Measurements from ENCODE around the gene RBPJ. TPM values are rescaled to one million over a fixed set of nuclear protein-coding genes. Genes with fewer than 3 reads are reported as not detected.

The RBPJ gene
- polyA plus RNA-seq, 1 donor from 2014 or later, result 89.8 TPM

DNA sequence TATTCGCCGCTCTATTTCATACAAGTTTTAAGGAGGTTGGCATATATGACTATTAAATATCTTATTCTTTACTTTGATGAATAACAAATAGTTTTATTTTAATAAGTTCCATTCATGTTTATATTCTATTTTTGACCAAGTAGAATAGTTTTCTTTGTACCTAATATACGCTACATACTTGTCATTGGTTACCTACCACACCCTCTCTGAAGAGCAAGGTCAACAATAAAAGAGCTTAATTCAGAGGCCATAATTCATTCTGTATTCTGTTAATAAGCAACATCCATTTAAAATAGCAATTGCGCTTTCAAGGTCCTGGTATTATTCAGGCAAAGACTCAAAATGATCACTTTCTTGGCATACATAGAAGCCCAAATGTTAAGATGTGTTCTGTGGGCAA, 24.3 kb upstream of the RBPJ start:
- Histone ChIP-seq H4K20me1 (ENCODE audit: insufficient read depth) (no peaks in the 10 kb centered on the region), H3K27me3 (ENCODE audit: insufficient read depth, low read depth, low read length) (no peaks in the 10 kb centered on the region), H3K36me3 (ENCODE audit: insufficient read depth, low read length) (no peaks in the 10 kb centered on the region), H3K4me3 (ENCODE audit: low read length) (no peak overlapping the region), H2AFZ (ENCODE audit: low read depth, low read length) (no peak overlapping the region), H3K4me2 (ENCODE audit: low read length) (no peak overlapping the region), H3K9me3 (ENCODE audit: low read length) (no peaks in the 10 kb centered on the region), H3F3A (ENCODE audit: insufficient read depth, low read length, poor library complexity, severe bottlenecking) (no peaks in the 10 kb centered on the region), H3K27ac (ENCODE audit: low read length) (no peak overlapping the region), H3K79me2 (replicated peaks; ENCODE audit: insufficient read depth, low read length) (no peaks in the 10 kb centered on the region), H3K9me2 (ENCODE audit: insufficient read depth, low read length) (no peaks in the 10 kb centered on the region), H3K9ac (ENCODE audit: low read length) (no peak overlapping the region)
- TF ChIP-seq EZH2 (IDR thresholded peaks at IDR 0.05; ENCODE audit: borderline replicate concordance, insufficient read depth, low read length, poor library complexity, severe bottlenecking), result no peak
- no peak for TF ChIP-seq POLR2AphosphoS5 (IDR thresholded peaks at IDR 0.05)
- no peak for TF ChIP-seq CTCF (IDR thresholded peaks at IDR 0.05; ENCODE audit: poor library complexity, severe bottlenecking)
- TF ChIP-seq RAD21 (conservative IDR thresholded peaks at IDR 0.05), result no peak
- no peak for TF ChIP-seq SMC3 (conservative IDR thresholded peaks at IDR 0.05; ENCODE audit: poor library complexity)
- no peak for TF ChIP-seq REST (IDR thresholded peaks at IDR 0.05; ENCODE audit: borderline replicate concordance)
- TF ChIP-seq MXI1 (conservative IDR thresholded peaks at IDR 0.05; ENCODE audit: poor library complexity, severe bottlenecking), result no peak
- TF ChIP-seq TAF1 (IDR thresholded peaks at IDR 0.05; ENCODE audit: low read depth), result no peak
- no peak for TF ChIP-seq EP300 (conservative IDR thresholded peaks at IDR 0.05; ENCODE audit: poor library complexity, severe bottlenecking)

DNA sequence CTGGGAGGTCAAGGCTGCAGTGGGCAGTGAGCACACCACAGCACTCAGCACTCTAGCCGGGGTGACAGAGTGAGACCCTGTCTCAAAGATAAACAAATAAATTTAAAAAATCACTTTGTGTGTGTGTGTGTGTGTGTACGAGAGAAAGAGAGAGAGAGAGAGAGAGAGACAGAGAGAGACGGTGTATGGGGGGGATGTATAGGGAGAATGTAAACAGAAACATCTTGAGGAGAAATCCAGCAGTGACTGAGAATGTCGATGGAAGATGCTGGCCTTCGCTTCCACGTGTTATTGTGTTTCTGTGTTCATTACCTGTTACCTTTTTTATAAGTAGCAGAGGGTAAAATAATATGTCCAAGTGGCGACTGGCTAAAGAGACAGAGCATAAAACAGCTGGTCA, 23.6 kb upstream of the RBPJ start:
- no peak overlapping the region for H2AFZ ChIP-seq (ENCODE audit: low read depth, low read length)
- H3K9me3 ChIP-seq (ENCODE audit: low read length), result no peaks in the 10 kb centered on the region
- H3K36me3 ChIP-seq (ENCODE audit: insufficient read depth, low read length), result no peaks in the 10 kb centered on the region
- no peak overlapping the region for H3K4me3 ChIP-seq (ENCODE audit: low read length)
- no peak overlapping the region for H3K9ac ChIP-seq (ENCODE audit: low read length)
- H3F3A ChIP-seq (ENCODE audit: insufficient read depth, low read length, poor library complexity, severe bottlenecking), result no peaks in the 10 kb centered on the region
- H3K27me3 ChIP-seq (ENCODE audit: insufficient read depth, low read depth, low read length), result no peaks in the 10 kb centered on the region
- no peaks in the 10 kb centered on the region for H3K79me2 ChIP-seq (replicated peaks; ENCODE audit: insufficient read depth, low read length)
- H3K4me2 ChIP-seq (ENCODE audit: low read length), result no peak overlapping the region
- no peak overlapping the region for H3K27ac ChIP-seq (ENCODE audit: low read length)
- no peaks in the 10 kb centered on the region for H3K9me2 ChIP-seq (ENCODE audit: insufficient read depth, low read length)
- H4K20me1 ChIP-seq (ENCODE audit: insufficient read depth), result no peaks in the 10 kb centered on the region
- TF ChIP-seq RAD21 (conservative IDR thresholded peaks at IDR 0.05), result no peak
- TF ChIP-seq MXI1 (conservative IDR thresholded peaks at IDR 0.05; ENCODE audit: poor library complexity, severe bottlenecking), result no peak
- no peak for TF ChIP-seq CTCF (IDR thresholded peaks at IDR 0.05; ENCODE audit: poor library complexity, severe bottlenecking)
- TF ChIP-seq EZH2 (IDR thresholded peaks at IDR 0.05; ENCODE audit: borderline replicate concordance, insufficient read depth, low read length, poor library complexity, severe bottlenecking), result no peak
- no peak for TF ChIP-seq EP300 (conservative IDR thresholded peaks at IDR 0.05; ENCODE audit: poor library complexity, severe bottlenecking)
- no peak for TF ChIP-seq POLR2AphosphoS5 (IDR thresholded peaks at IDR 0.05)
- TF ChIP-seq TAF1 (IDR thresholded peaks at IDR 0.05; ENCODE audit: low read depth), result no peak
- no peak for TF ChIP-seq SMC3 (conservative IDR thresholded peaks at IDR 0.05; ENCODE audit: poor library complexity)
- no peak for TF ChIP-seq REST (IDR thresholded peaks at IDR 0.05; ENCODE audit: borderline replicate concordance)

Measured in neural cell (in vitro differentiated cells).